ENCODE results near the gene MMP2.

The MMP2 gene

GRCh38 chr16:55521792-55522191 lies 42.8 kb downstream of the MMP2 start:
- DNase-seq: no peak

GRCh38 chr16:55526441-55526840 lies 47.4 kb downstream of the MMP2 start:
- no peak for DNase-seq

GRCh38 chr16:55527885-55528284 lies 48.9 kb downstream of the MMP2 start:
- no peak for DNase-seq

- DNase-seq: no peak
These were observed 50.0 kb downstream of the MMP2 start for GRCh38 chr16:55529018-55529417.

- no peak for DNase-seq
These were observed 51.4 kb downstream of the MMP2 start for GRCh38 chr16:55530316-55530856.

GRCh38 chr16:55532227-55532626 lies 53.2 kb downstream of the MMP2 start:
- DNase-seq: no peak

GRCh38 chr16:55534756-55535155 lies 55.8 kb downstream of the MMP2 start:
- DNase-seq: no peak

- no peak for DNase-seq
These were observed 60.1 kb downstream of the MMP2 start for GRCh38 chr16:55539049-55539448.

GRCh38 chr16:55539488-55539887 lies 60.5 kb downstream of the MMP2 start:
- no peak for DNase-seq

- DNase-seq: no peak
These were observed 61.2 kb downstream of the MMP2 start for GRCh38 chr16:55540221-55540620.

GRCh38 chr16:55542459-55543082 lies 63.6 kb downstream of the MMP2 start:
- DNase-seq: no peak

- no peak for DNase-seq
These were observed 64.5 kb downstream of the MMP2 start for GRCh38 chr16:55543472-55543871.

GRCh38 chr16:55552621-55553020 lies 73.6 kb downstream of the MMP2 start:
- DNase-seq: no peak

- DNase-seq: no peak
These were observed 76.4 kb downstream of the MMP2 start for GRCh38 chr16:55555436-55555835.
